ENCODE results near the gene RRP36. TPM values are rescaled to one million over a fixed set of nuclear protein-coding genes. Genes with fewer than 3 reads are reported as not detected.

The RRP36 gene
- total and polyA plus RNA-seq, 9 of the 15 experiments (the other 6 are each of a cell fraction or from before 2014, with no cell fraction given), result 27.6 to 150 (median 114) TPM

DNA sequence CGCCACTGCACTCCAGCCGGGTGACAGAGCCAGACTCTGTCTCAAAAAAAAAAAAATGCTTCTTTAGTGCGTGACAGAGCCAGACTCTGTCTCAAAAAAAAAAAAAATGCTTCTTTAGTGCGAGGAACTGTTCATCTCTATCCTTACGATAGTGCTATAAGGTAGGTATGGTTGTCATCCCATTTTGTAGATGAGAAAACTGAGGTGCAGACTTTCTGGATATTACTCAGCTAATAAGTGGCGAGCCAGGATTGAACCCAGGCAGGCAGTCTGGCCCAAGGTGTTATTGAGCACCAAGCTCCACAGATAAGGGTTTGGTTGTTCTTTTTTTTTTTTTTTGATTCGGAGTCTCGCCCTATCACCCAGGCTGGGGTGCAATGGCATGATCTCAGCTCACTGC is 19.6 kb upstream of the RRP36 start:
- H3K9ac ChIP-seq (ENCODE audit: insufficient read depth in 1 of 2, low read depth in 2 of 2, low read length in 2 of 2), result no peak overlapping the region
- H3K36me3 ChIP-seq (ENCODE audit: control insufficient read depth, insufficient read depth, low read length), result peaks cover 10% of the 10 kb centered on the region; the same call in 2 of the 3 replicates
- FAIRE-seq, result no peak
- no peaks in the 10 kb centered on the region for H3K27me3 ChIP-seq (ENCODE audit: control insufficient read depth in 2 of 2, insufficient read depth in 2 of 2, low read length in 2 of 2)
- no peaks in the 10 kb centered on the region for H3K79me2 ChIP-seq (ENCODE audit: control insufficient read depth, insufficient read depth, low read length)
- no peak for ATAC-seq
- no peaks in the 10 kb centered on the region for H3K4me1 ChIP-seq (replicated peaks in 1 of 2; ENCODE audit: control insufficient read depth in 2 of 2, insufficient read depth in 2 of 2, low read length in 2 of 2)
- in situ Hi-C loops (cut with MboI), result no loop called here
- H4K20me1 ChIP-seq (replicated peaks; ENCODE audit: control insufficient read depth, insufficient read depth, low read length), result no peaks in the 10 kb centered on the region
- 84% methylated on average over 6 of the region's 8 CpGs for WGBS (ENCODE audit: insufficient coverage, low coverage, missing lambda C conversion rate)
- no peaks in the 10 kb centered on the region for H3K9me3 ChIP-seq (replicated peaks; ENCODE audit: control insufficient read depth, insufficient read depth, low read depth, low read length)
- no peak for DNase-seq (ENCODE audit: extremely low read depth in 1 of 4, low spot score in 3 of 4)
- no peak overlapping the region for H2AFZ ChIP-seq (ENCODE audit: low read depth, low read length)
- H3K4me3 ChIP-seq, result no peak overlapping the region
- BruUV-seq (replicated peaks), result no TSS peak
- H3K4me2 ChIP-seq (ENCODE audit: insufficient read depth, low read length), result no peak overlapping the region
- intact Hi-C loops (cut with micrococcal nuclease), result no loop called here
- CTCF ChIA-PET (ENCODE audit: low intra/inter-chr PET ratio), result no interaction called here
- no peaks in the 10 kb centered on the region for H3K9me1 ChIP-seq (ENCODE audit: control insufficient read depth, insufficient read depth, low read length)
- H3K27ac ChIP-seq (ENCODE audit: extremely low read depth, low read depth, low read length), result no peak overlapping the region
- POLR2A ChIA-PET, result interaction anchor here (0.7 kb wide), 1 partner anchor 642 kb away, joined by 4 read pairs; no protein-coding TSS in a partner anchor
- TF ChIP-seq ZHX1 (conservative IDR thresholded peaks at IDR 0.05; ENCODE audit: low read length), result no peak
- TF ChIP-seq NFIX (CRISPR knock-in tag; IDR thresholded peaks at IDR 0.05; ENCODE audit: low read depth), result no peak
- TF ChIP-seq MAFF (IDR thresholded peaks at IDR 0.05; ENCODE audit: low read length), result no peak
- peak; percentile 61; the same call in 1 of the 2 replicates for TF ChIP-seq ADNP (tag; IDR thresholded peaks at IDR 0.05)
- no peak for TF ChIP-seq ZBTB11 (CRISPR knock-in tag; IDR thresholded peaks at IDR 0.05)
- TF ChIP-seq, protein P1, sequence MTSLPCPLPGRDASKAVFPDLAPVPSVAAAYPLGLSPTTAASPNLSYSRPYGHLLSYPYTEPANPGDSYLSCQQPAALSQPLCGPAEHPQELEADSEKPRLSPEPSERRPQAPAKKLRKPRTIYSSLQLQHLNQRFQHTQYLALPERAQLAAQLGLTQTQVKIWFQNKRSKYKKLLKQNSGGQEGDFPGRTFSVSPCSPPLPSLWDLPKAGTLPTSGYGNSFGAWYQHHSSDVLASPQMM (CRISPR knock-in tag; IDR thresholded peaks at IDR 0.05), result no peak
- TF ChIP-seq, protein P2, sequence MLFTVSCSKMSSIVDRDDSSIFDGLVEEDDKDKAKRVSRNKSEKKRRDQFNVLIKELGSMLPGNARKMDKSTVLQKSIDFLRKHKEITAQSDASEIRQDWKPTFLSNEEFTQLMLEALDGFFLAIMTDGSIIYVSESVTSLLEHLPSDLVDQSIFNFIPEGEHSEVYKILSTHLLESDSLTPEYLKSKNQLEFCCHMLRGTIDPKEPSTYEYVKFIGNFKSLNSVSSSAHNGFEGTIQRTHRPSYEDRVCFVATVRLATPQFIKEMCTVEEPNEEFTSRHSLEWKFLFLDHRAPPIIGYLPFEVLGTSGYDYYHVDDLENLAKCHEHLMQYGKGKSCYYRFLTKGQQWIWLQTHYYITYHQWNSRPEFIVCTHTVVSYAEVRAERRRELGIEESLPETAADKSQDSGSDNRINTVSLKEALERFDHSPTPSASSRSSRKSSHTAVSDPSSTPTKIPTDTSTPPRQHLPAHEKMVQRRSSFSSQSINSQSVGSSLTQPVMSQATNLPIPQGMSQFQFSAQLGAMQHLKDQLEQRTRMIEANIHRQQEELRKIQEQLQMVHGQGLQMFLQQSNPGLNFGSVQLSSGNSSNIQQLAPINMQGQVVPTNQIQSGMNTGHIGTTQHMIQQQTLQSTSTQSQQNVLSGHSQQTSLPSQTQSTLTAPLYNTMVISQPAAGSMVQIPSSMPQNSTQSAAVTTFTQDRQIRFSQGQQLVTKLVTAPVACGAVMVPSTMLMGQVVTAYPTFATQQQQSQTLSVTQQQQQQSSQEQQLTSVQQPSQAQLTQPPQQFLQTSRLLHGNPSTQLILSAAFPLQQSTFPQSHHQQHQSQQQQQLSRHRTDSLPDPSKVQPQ (CRISPR knock-in tag; IDR thresholded peaks at IDR 0.05; ENCODE audit: borderline replicate concordance), result no peak
- TF ChIP-seq, protein P3, sequence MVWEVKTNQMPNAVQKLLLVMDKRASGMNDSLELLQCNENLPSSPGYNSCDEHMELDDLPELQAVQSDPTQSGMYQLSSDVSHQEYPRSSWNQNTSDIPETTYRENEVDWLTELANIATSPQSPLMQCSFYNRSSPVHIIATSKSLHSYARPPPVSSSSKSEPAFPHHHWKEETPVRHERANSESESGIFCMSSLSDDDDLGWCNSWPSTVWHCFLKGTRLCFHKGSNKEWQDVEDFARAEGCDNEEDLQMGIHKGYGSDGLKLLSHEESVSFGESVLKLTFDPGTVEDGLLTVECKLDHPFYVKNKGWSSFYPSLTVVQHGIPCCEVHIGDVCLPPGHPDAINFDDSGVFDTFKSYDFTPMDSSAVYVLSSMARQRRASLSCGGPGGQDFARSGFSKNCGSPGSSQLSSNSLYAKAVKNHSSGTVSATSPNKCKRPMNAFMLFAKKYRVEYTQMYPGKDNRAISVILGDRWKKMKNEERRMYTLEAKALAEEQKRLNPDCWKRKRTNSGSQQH (CRISPR knock-in tag; IDR thresholded peaks at IDR 0.05), result no peak
- 0 out of 4 replicates have a peak, but pooled peaks of 1 of the 2 experiments have one; percentile 40 for TF ChIP-seq RCOR1 (IDR thresholded peaks at IDR 0.05; ENCODE audit: borderline replicate concordance in 1 of 2, low read depth in 2 of 2, low read length in 2 of 2)
- no peak for TF ChIP-seq CBX5 (IDR thresholded peaks at IDR 0.05; ENCODE audit: borderline replicate concordance, low read depth)

Measured in K562 (cell line).